ENCODE measurements around the gene WDR20.

The WDR20 gene

GRCh38 chr14:102250636-102251035, 110.9 kb downstream of the WDR20 start:
- H3K27me3 ChIP-seq (ENCODE audit: insufficient read depth, low read length, poor library complexity), result no peaks in the 10 kb centered on the region
- no peak overlapping the region for H3K27ac ChIP-seq (ENCODE audit: low read length)
- no peak overlapping the region for H3K4me2 ChIP-seq (ENCODE audit: insufficient read depth, low read length)
- no peak for DNase-seq
- TF ChIP-seq EZH2 (IDR thresholded peaks at IDR 0.05; ENCODE audit: borderline replicate concordance, low read depth, low read length, severe bottlenecking) (no peak), CTCF (IDR thresholded peaks at IDR 0.05; ENCODE audit: borderline replicate concordance, extremely low read depth, low read length, poor library complexity, severe bottlenecking) (no peak)
- no peaks in the 10 kb centered on the region for H3K9me3 ChIP-seq (ENCODE audit: insufficient read depth, low read length, severe bottlenecking)
- no peaks in the 10 kb centered on the region for H3K36me3 ChIP-seq (ENCODE audit: insufficient read depth, low read length)
- no peak overlapping the region for H2AFZ ChIP-seq (ENCODE audit: low read depth, low read length)
- no peaks in the 10 kb centered on the region for H3K4me1 ChIP-seq (ENCODE audit: insufficient read depth, low read length)
- H3K79me2 ChIP-seq (ENCODE audit: insufficient read depth, low read length), result no peaks in the 10 kb centered on the region
- no peak overlapping the region for H3K9ac ChIP-seq (ENCODE audit: low read depth, low read length)
- H4K20me1 ChIP-seq (ENCODE audit: insufficient read depth, low read length), result no peaks in the 10 kb centered on the region
- H3K4me3 ChIP-seq (ENCODE audit: low read depth in 1 of 2, low read length in 2 of 2), result no peak overlapping the region
- ATAC-seq (ENCODE audit: insufficient read depth, low read depth), result no peak

GRCh38 chr14:102251161-102251560, 111.5 kb downstream of the WDR20 start:
- no peak overlapping the region for H3K4me3 ChIP-seq (ENCODE audit: low read depth in 1 of 2, low read length in 2 of 2)
- no peaks in the 10 kb centered on the region for H3K4me1 ChIP-seq (ENCODE audit: insufficient read depth, low read length)
- DNase-seq, result no peak
- ATAC-seq (ENCODE audit: insufficient read depth, low read depth), result no peak
- no peaks in the 10 kb centered on the region for H3K27me3 ChIP-seq (ENCODE audit: insufficient read depth, low read length, poor library complexity)
- H3K27ac ChIP-seq (ENCODE audit: low read length), result no peak overlapping the region
- H3K79me2 ChIP-seq (ENCODE audit: insufficient read depth, low read length), result no peaks in the 10 kb centered on the region
- no peaks in the 10 kb centered on the region for H4K20me1 ChIP-seq (ENCODE audit: insufficient read depth, low read length)
- H3K9ac ChIP-seq (ENCODE audit: low read depth, low read length), result no peak overlapping the region
- TF ChIP-seq EZH2 (IDR thresholded peaks at IDR 0.05; ENCODE audit: borderline replicate concordance, low read depth, low read length, severe bottlenecking), result no peak
- no peaks in the 10 kb centered on the region for H3K36me3 ChIP-seq (ENCODE audit: insufficient read depth, low read length)
- H2AFZ ChIP-seq (ENCODE audit: low read depth, low read length), result no peak overlapping the region
- no peak overlapping the region for H3K4me2 ChIP-seq (ENCODE audit: insufficient read depth, low read length)
- no peaks in the 10 kb centered on the region for H3K9me3 ChIP-seq (ENCODE audit: insufficient read depth, low read length, severe bottlenecking)

- DNase-seq, result no peak
- Histone ChIP-seq H2AFZ (ENCODE audit: low read depth, low read length) (no peak overlapping the region), H3K79me2 (ENCODE audit: insufficient read depth, low read length) (no peaks in the 10 kb centered on the region), H3K4me3 (ENCODE audit: low read depth in 1 of 2, low read length in 2 of 2) (no peak overlapping the region), H4K20me1 (ENCODE audit: insufficient read depth, low read length) (no peaks in the 10 kb centered on the region), H3K4me1 (ENCODE audit: insufficient read depth, low read length) (no peaks in the 10 kb centered on the region), H3K27ac (ENCODE audit: low read length) (no peak overlapping the region), H3K9ac (ENCODE audit: low read depth, low read length) (no peak overlapping the region), H3K36me3 (ENCODE audit: insufficient read depth, low read length) (no peaks in the 10 kb centered on the region), H3K9me3 (ENCODE audit: insufficient read depth, low read length, severe bottlenecking) (no peaks in the 10 kb centered on the region), H3K27me3 (ENCODE audit: insufficient read depth, low read length, poor library complexity) (no peaks in the 10 kb centered on the region), H3K4me2 (ENCODE audit: insufficient read depth, low read length) (no peak overlapping the region)
- TF ChIP-seq CTCF (IDR thresholded peaks at IDR 0.05; ENCODE audit: borderline replicate concordance, extremely low read depth, low read length, poor library complexity, severe bottlenecking), result no peak
- no peak for TF ChIP-seq EZH2 (IDR thresholded peaks at IDR 0.05; ENCODE audit: borderline replicate concordance, low read depth, low read length, severe bottlenecking)
- ATAC-seq (ENCODE audit: insufficient read depth, low read depth), result no peak
Observed at GRCh38 chr14:102252834-102253801, 113.4 kb downstream of the WDR20 start.

GRCh38 chr14:102255401-102256190, 115.9 kb downstream of the WDR20 start:
- no peaks in the 10 kb centered on the region for H3K9me3 ChIP-seq (ENCODE audit: insufficient read depth, low read length, severe bottlenecking)
- no peak overlapping the region for H2AFZ ChIP-seq (ENCODE audit: low read depth, low read length)
- no peak overlapping the region for H3K4me2 ChIP-seq (ENCODE audit: insufficient read depth, low read length)
- H3K79me2 ChIP-seq (ENCODE audit: insufficient read depth, low read length), result no peaks in the 10 kb centered on the region
- H3K4me3 ChIP-seq (ENCODE audit: low read depth in 1 of 2, low read length in 2 of 2), result no peak overlapping the region
- TF ChIP-seq CTCF (IDR thresholded peaks at IDR 0.05; ENCODE audit: borderline replicate concordance, extremely low read depth, low read length, poor library complexity, severe bottlenecking), result no peak
- no peak for TF ChIP-seq EZH2 (IDR thresholded peaks at IDR 0.05; ENCODE audit: borderline replicate concordance, low read depth, low read length, severe bottlenecking)
- H3K4me1 ChIP-seq (ENCODE audit: insufficient read depth, low read length), result no peaks in the 10 kb centered on the region
- H3K36me3 ChIP-seq (ENCODE audit: insufficient read depth, low read length), result no peaks in the 10 kb centered on the region
- no peak overlapping the region for H3K27ac ChIP-seq (ENCODE audit: low read length)
- ATAC-seq (ENCODE audit: insufficient read depth, low read depth), result no peak
- no peak overlapping the region for H3K9ac ChIP-seq (ENCODE audit: low read depth, low read length)
- H4K20me1 ChIP-seq (ENCODE audit: insufficient read depth, low read length), result no peaks in the 10 kb centered on the region
- no peak for DNase-seq
- H3K27me3 ChIP-seq (ENCODE audit: insufficient read depth, low read length, poor library complexity), result no peaks in the 10 kb centered on the region
